Measurements from ENCODE around the gene AVPR2.

DNA sequence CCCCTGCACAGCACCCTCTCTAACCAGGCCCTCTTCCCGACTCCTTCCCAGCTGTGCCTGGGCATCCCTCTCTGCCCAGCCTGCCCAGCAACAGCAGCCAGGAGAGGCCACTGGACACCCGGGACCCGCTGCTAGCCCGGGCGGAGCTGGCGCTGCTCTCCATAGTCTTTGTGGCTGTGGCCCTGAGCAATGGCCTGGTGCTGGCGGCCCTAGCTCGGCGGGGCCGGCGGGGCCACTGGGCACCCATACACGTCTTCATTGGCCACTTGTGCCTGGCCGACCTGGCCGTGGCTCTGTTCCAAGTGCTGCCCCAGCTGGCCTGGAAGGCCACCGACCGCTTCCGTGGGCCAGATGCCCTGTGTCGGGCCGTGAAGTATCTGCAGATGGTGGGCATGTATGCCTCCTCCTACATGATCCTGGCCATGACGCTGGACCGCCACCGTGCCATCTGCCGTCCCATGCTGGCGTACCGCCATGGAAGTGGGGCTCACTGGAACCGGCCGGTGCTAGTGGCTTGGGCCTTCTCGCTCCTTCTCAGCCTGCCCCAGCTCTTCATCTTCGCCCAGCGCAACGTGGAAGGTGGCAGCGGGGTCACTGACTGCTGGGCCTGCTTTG, 1.1 kb downstream of the AVPR2 start:
- TF ChIP-seq, protein P1, sequence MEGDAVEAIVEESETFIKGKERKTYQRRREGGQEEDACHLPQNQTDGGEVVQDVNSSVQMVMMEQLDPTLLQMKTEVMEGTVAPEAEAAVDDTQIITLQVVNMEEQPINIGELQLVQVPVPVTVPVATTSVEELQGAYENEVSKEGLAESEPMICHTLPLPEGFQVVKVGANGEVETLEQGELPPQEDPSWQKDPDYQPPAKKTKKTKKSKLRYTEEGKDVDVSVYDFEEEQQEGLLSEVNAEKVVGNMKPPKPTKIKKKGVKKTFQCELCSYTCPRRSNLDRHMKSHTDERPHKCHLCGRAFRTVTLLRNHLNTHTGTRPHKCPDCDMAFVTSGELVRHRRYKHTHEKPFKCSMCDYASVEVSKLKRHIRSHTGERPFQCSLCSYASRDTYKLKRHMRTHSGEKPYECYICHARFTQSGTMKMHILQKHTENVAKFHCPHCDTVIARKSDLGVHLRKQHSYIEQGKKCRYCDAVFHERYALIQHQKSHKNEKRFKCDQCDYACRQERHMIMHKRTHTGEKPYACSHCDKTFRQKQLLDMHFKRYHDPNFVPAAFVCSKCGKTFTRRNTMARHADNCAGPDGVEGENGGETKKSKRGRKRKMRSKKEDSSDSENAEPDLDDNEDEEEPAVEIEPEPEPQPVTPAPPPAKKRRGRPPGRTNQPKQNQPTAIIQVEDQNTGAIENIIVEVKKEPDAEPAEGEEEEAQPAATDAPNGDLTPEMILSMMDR (conservative IDR thresholded peaks at IDR 0.05), result no peak
- TF ChIP-seq EZH2 (IDR thresholded peaks at IDR 0.05; ENCODE audit: low read depth), result no peak

Measured in PC-9 (cell line).